Hepatocyte (in vitro differentiated cells): ENCODE data around the gene MLPH. TPM values are rescaled to one million over a fixed set of nuclear protein-coding genes. Genes with fewer than 3 reads are reported as not detected.

Experiments used
- DNase-seq: peaks from one replicate; pipeline ENCODE4 v3.0.0-alpha.2; 2016; ENCODE audit warnings: low spot score
- H2AFZ ChIP-seq: fragments of 200-600 bp; sonication (generic); 2 replicates; pipeline ENCODE4 v1.6.0; 2016; ENCODE audit warnings: antibody characterized with exemption, mild to moderate bottlenecking
- H3K27ac ChIP-seq: fragments of 200-600 bp; sonication (generic); 2 replicates; pipeline ENCODE4 v1.5.1; 2016; ENCODE audit warnings: mild to moderate bottlenecking
- H3K27me3 ChIP-seq: fragments of 200-600 bp; sonication (generic); 2 replicates; pipeline ENCODE4 v1.6.1; 2016
- H3K36me3 ChIP-seq: fragments of 200-600 bp; sonication (generic); replicated peaks from 2 replicates; pipeline ENCODE4 v1.5.1; 2016; ENCODE audit warnings: low read depth; ENCODE audit not compliant: insufficient read depth
- H3K4me1 ChIP-seq: fragments of 200-600 bp; sonication (generic); 2 replicates; pipeline ENCODE4 v1.5.1; 2016; ENCODE audit warnings: mild to moderate bottlenecking, moderate library complexity; ENCODE audit not compliant: insufficient read depth
- H3K4me2 ChIP-seq: fragments of 200-600 bp; sonication (generic); 2 replicates; pipeline ENCODE4 v1.6.0; 2016
- H3K4me3 ChIP-seq: fragments of 200-600 bp; sonication (generic); 2 replicates; pipeline ENCODE4 v1.5.1; 2016; ENCODE audit warnings: mild to moderate bottlenecking
- H3K79me2 ChIP-seq: fragments of 200-600 bp; sonication (generic); 2 replicates; pipeline ENCODE4 v1.6.0; 2017; ENCODE audit warnings: mild to moderate bottlenecking
- H3K9me2 ChIP-seq: fragments of 200-600 bp; sonication (generic); replicated peaks from 2 replicates; pipeline ENCODE4 v1.6.0; 2017; ENCODE audit warnings: mild to moderate bottlenecking; ENCODE audit not compliant: insufficient read depth
- H3K9me3 ChIP-seq: fragments of 200-600 bp; sonication (generic); 2 replicates; pipeline ENCODE4 v1.5.1; 2016; ENCODE audit warnings: low read depth, mild to moderate bottlenecking
- H4K20me1 ChIP-seq: fragments of 200-600 bp; sonication (generic); 2 replicates; pipeline ENCODE4 v1.6.0; 2016; ENCODE audit warnings: mild to moderate bottlenecking; ENCODE audit not compliant: insufficient read depth, poor library complexity, severe bottlenecking
- CTCF ChIP-seq: fragments of 200-600 bp; sonication (generic); IDR thresholded peaks from 2 replicates; pipeline ENCODE4 v1.5.1; 2016; ENCODE audit warnings: antibody characterized with exemption, mild to moderate bottlenecking; ENCODE audit not compliant: poor library complexity
- EZH2 ChIP-seq: fragments of 200-600 bp; sonication (generic); IDR thresholded peaks from 2 replicates; pipeline ENCODE4 v1.6.1; 2016; ENCODE audit warnings: antibody characterized with exemption, mild to moderate bottlenecking, borderline replicate concordance
- EZH2phosphoT487 ChIP-seq: fragments of 200-600 bp; sonication (generic); IDR thresholded peaks from one replicate; pipeline ENCODE4 v1.6.1; 2018; ENCODE audit warnings: antibody characterized with exemption, mild to moderate bottlenecking, low read depth, moderate library complexity; ENCODE audit not compliant: unreplicated experiment, severe bottlenecking
- WGBS: methylation state at CpG from one replicate; pipeline ENCODE4 v1.1.6; 2016; ENCODE audit warnings: low lambda C conversion rate; ENCODE audit errors: missing lambda C conversion rate; 5-methylcytosine and 5-hydroxymethylcytosine counted together
- polyA plus RNA-seq: library from polyadenylated mRNA; unstranded; fragments of >200 nt; fragmentation: Nextera tagmentation; extraction: Ambion mirVana; gene quantifications from 2 replicates; pipeline ENCODE4 v1.2.1, GENCODE V29; 2016
- total RNA-seq: library from RNA; depleted of rRNA; stranded (reverse); fragments of >200 nt; gene quantifications from 2 replicates; pipeline ENCODE4 v1.2.3, GENCODE V29; 2014

The MLPH gene
- total and polyA plus RNA-seq, 2 experiments from 2014 or later = 6.7 to 12.3 TPM

GRCh38 chr2:237536083-237536415, 49.0 kb downstream of the MLPH start:
- 82% methylated on average over 5 of the region's 5 CpGs for WGBS
- Histone ChIP-seq H3K9me3 (no peaks in the 10 kb centered on the region), H4K20me1 (no peaks in the 10 kb centered on the region), H3K4me1 (peaks cover 4% of the 10 kb centered on the region), H3K79me2 (no peaks in the 10 kb centered on the region), H3K4me3 (no peak overlapping the region), H3K4me2 (no peak overlapping the region), H3K27me3 (no peaks in the 10 kb centered on the region), H3K9me2 (no peaks in the 10 kb centered on the region), H3K27ac (no peak overlapping the region), H2AFZ (no peak overlapping the region), H3K36me3 (no peaks in the 10 kb centered on the region)
- DNase-seq = no peak
- TF ChIP-seq EZH2 (no peak), EZH2phosphoT487 (no peak), CTCF (no peak)

- Histone ChIP-seq H3K79me2 (no peaks in the 10 kb centered on the region), H3K27me3 (no peaks in the 10 kb centered on the region), H3K9me3 (no peaks in the 10 kb centered on the region), H2AFZ (no peak overlapping the region), H3K4me1 (peaks cover 10% of the 10 kb centered on the region), H3K36me3 (no peaks in the 10 kb centered on the region), H3K4me2 (no peak overlapping the region), H3K9me2 (no peaks in the 10 kb centered on the region), H4K20me1 (no peaks in the 10 kb centered on the region), H3K27ac (no peak overlapping the region), H3K4me3 (no peak overlapping the region)
- no peak for TF ChIP-seq EZH2phosphoT487
- no peak for TF ChIP-seq CTCF
- no peak for TF ChIP-seq EZH2
- no peak for DNase-seq
- WGBS = 87% methylated on average over 8 of the region's 9 CpGs
These were observed 49.6 kb downstream of the MLPH start for GRCh38 chr2:237536617-237537016.

GRCh38 chr2:237538001-237538720, 51.1 kb downstream of the MLPH start:
- no peak for TF ChIP-seq EZH2phosphoT487
- no peak for TF ChIP-seq CTCF
- no peak for TF ChIP-seq EZH2
- Histone ChIP-seq H2AFZ (no peak overlapping the region), H3K4me3 (no peak overlapping the region), H3K79me2 (no peaks in the 10 kb centered on the region), H4K20me1 (no peaks in the 10 kb centered on the region), H3K9me3 (no peaks in the 10 kb centered on the region), H3K27ac (no peak overlapping the region), H3K9me2 (no peaks in the 10 kb centered on the region), H3K36me3 (no peaks in the 10 kb centered on the region), H3K4me2 (no peak overlapping the region), H3K27me3 (no peaks in the 10 kb centered on the region), H3K4me1 (peaks cover 11% of the 10 kb centered on the region)
- WGBS = 78% methylated on average over 29 of the region's 29 CpGs
- DNase-seq = no peak

GRCh38 chr2:237538901-237539300, 51.9 kb downstream of the MLPH start:
- TF ChIP-seq EZH2 (no peak), CTCF (no peak), EZH2phosphoT487 (no peak)
- H3K27ac ChIP-seq = no peak overlapping the region
- no peaks in the 10 kb centered on the region for H3K9me2 ChIP-seq
- H3K4me3 ChIP-seq = no peak overlapping the region
- no peak overlapping the region for H2AFZ ChIP-seq
- H3K9me3 ChIP-seq = no peaks in the 10 kb centered on the region
- H3K27me3 ChIP-seq = no peaks in the 10 kb centered on the region
- H3K4me2 ChIP-seq = no peak overlapping the region
- H3K36me3 ChIP-seq = no peaks in the 10 kb centered on the region
- H4K20me1 ChIP-seq = no peaks in the 10 kb centered on the region
- WGBS = 94% methylated on average over 18 of the region's 18 CpGs
- H3K4me1 ChIP-seq = peaks cover 11% of the 10 kb centered on the region
- no peaks in the 10 kb centered on the region for H3K79me2 ChIP-seq
- no peak for DNase-seq
